Mucosa of stomach (tissue), 1 donor: ENCODE results near the gene EHD1.
A peak's percentile ranks its signal among the peaks of the same experiment; 100 is the strongest.

ENCODE experiments used
- H3K27me3 ChIP-seq: one replicate; pipeline ENCODE4 v1.7.0; 2013; ENCODE audit warnings: mild to moderate bottlenecking, low read length; ENCODE audit not compliant: control insufficient read depth, insufficient read depth
- H3K36me3 ChIP-seq: one replicate; pipeline ENCODE4 v1.7.0; 2013; ENCODE audit warnings: low read length; ENCODE audit not compliant: control insufficient read depth, insufficient read depth
- H3K4me1 ChIP-seq: one replicate; pipeline ENCODE4 v1.7.0; 2013; ENCODE audit warnings: mild to moderate bottlenecking, low read length; ENCODE audit not compliant: control insufficient read depth, insufficient read depth
- H3K4me3 ChIP-seq: one replicate; pipeline ENCODE4 v1.7.0; 2013; ENCODE audit warnings: low read length
- H3K9ac ChIP-seq: one replicate; pipeline ENCODE4 v1.7.0; 2013; ENCODE audit warnings: mild to moderate bottlenecking, low read length, moderate library complexity
- H3K9me3 ChIP-seq: one replicate; pipeline ENCODE4 v1.7.0; 2013; ENCODE audit warnings: mild to moderate bottlenecking, low read length, moderate library complexity; ENCODE audit not compliant: control insufficient read depth
- donor health status: Pancreatic carcinoma.

Gene EHD1

GRCh38 chr11:64854534-64855502 is 23.6 kb downstream of the EHD1 start:
- no peaks in the 10 kb centered on the region for H3K27me3 ChIP-seq
- no peak overlapping the region for H3K9ac ChIP-seq
- H3K9me3 ChIP-seq: no peaks in the 10 kb centered on the region
- H3K36me3 ChIP-seq: peaks cover 11% of the 10 kb centered on the region
- no peak overlapping the region for H3K4me3 ChIP-seq
- H3K4me1 ChIP-seq: peaks cover 92% of the 10 kb centered on the region

- no peaks in the 10 kb centered on the region for H3K27me3 ChIP-seq
- no peak overlapping the region for H3K4me3 ChIP-seq
- H3K36me3 ChIP-seq: peaks cover 6% of the 10 kb centered on the region
- H3K9ac ChIP-seq: no peak overlapping the region
- peaks cover 94% of the 10 kb centered on the region for H3K4me1 ChIP-seq
- no peaks in the 10 kb centered on the region for H3K9me3 ChIP-seq
Measured at GRCh38 chr11:64854157-64854533, 24.3 kb downstream of the EHD1 start.

GRCh38 chr11:64853709-64854108 is 24.7 kb downstream of the EHD1 start:
- Histone ChIP-seq H3K36me3 (peaks cover 6% of the 10 kb centered on the region), H3K9ac (no peak overlapping the region), H3K4me1 (peaks cover 94% of the 10 kb centered on the region)

GRCh38 chr11:64852804-64853509 is 25.5 kb downstream of the EHD1 start:
- H3K9ac ChIP-seq: no peak overlapping the region
- no peaks in the 10 kb centered on the region for H3K27me3 ChIP-seq
- H3K9me3 ChIP-seq: no peaks in the 10 kb centered on the region
- no peak overlapping the region for H3K4me3 ChIP-seq
- H3K4me1 ChIP-seq: peaks cover 95% of the 10 kb centered on the region
- peaks cover 6% of the 10 kb centered on the region for H3K36me3 ChIP-seq

More at GRCh38 chr11:64853709-64854108, 24.7 kb downstream of the EHD1 start:
- Histone ChIP-seq H3K9me3 (no peaks in the 10 kb centered on the region), H3K4me3 (no peak overlapping the region), H3K27me3 (no peaks in the 10 kb centered on the region)

GRCh38 chr11:64851831-64852351 is 26.5 kb downstream of the EHD1 start:
- Histone ChIP-seq H3K9ac (peak overlapping the region; percentile 36), H3K4me3 (no peak overlapping the region), H3K36me3 (peaks cover 6% of the 10 kb centered on the region), H3K27me3 (no peaks in the 10 kb centered on the region), H3K9me3 (no peaks in the 10 kb centered on the region), H3K4me1 (peaks cover 97% of the 10 kb centered on the region)

GRCh38 chr11:64850979-64851567 is 27.3 kb downstream of the EHD1 start:
- Histone ChIP-seq H3K4me1 (peaks cover 91% of the 10 kb centered on the region), H3K27me3 (no peaks in the 10 kb centered on the region), H3K4me3 (no peak overlapping the region), H3K9ac (peak overlapping the region; percentile 11), H3K9me3 (no peaks in the 10 kb centered on the region), H3K36me3 (peaks cover 6% of the 10 kb centered on the region)

- H3K9me3 ChIP-seq: no peaks in the 10 kb centered on the region
- H3K27me3 ChIP-seq: no peaks in the 10 kb centered on the region
- peak overlapping the region; percentile 28 for H3K9ac ChIP-seq
- peaks cover 84% of the 10 kb centered on the region for H3K4me1 ChIP-seq
- peaks cover 6% of the 10 kb centered on the region for H3K36me3 ChIP-seq
- no peak overlapping the region for H3K4me3 ChIP-seq
Measured at GRCh38 chr11:64849598-64850356, 28.6 kb downstream of the EHD1 start.

GRCh38 chr11:64848826-64849597 is 29.4 kb downstream of the EHD1 start:
- Histone ChIP-seq H3K4me3 (no peak overlapping the region), H3K9ac (peak overlapping the region; percentile 28), H3K27me3 (no peaks in the 10 kb centered on the region), H3K9me3 (no peaks in the 10 kb centered on the region), H3K4me1 (peaks cover 76% of the 10 kb centered on the region), H3K36me3 (no peaks in the 10 kb centered on the region)

- Histone ChIP-seq H3K9me3 (no peaks in the 10 kb centered on the region), H3K36me3 (no peaks in the 10 kb centered on the region), H3K27me3 (no peaks in the 10 kb centered on the region), H3K4me3 (no peak overlapping the region), H3K4me1 (peaks cover 71% of the 10 kb centered on the region), H3K9ac (no peak overlapping the region)
Measured at GRCh38 chr11:64848214-64848825, 30.1 kb downstream of the EHD1 start.

- Histone ChIP-seq H3K9ac (no peak overlapping the region), H3K4me1 (peaks cover 71% of the 10 kb centered on the region), H3K4me3 (no peak overlapping the region)
Measured at GRCh38 chr11:64846998-64847666, 31.3 kb downstream of the EHD1 start.

More at GRCh38 chr11:64846998-64847666, 31.3 kb downstream of the EHD1 start:
- Histone ChIP-seq H3K36me3 (no peaks in the 10 kb centered on the region), H3K27me3 (no peaks in the 10 kb centered on the region), H3K9me3 (no peaks in the 10 kb centered on the region)
